IPS DF 6.9 (cell line): ENCODE results near the gene BACH1.

ENCODE experiments used
- DNase-seq: peaks from one replicate; pipeline ENCODE4 v3.0.0-alpha.2; 2013; ENCODE audit warnings: low read depth, low spot score
- H3K27ac ChIP-seq: one replicate; pipeline ENCODE4 v1.5.1; 2013; ENCODE audit warnings: low read length, control low read depth
- H3K27me3 ChIP-seq: 2 replicates; pipeline ENCODE4 v1.6.1; 2013; ENCODE audit warnings: mild to moderate bottlenecking, low read length; ENCODE audit not compliant: control insufficient read depth, insufficient read depth
- H3K36me3 ChIP-seq: 2 replicates; pipeline ENCODE4 v1.6.1; 2013; ENCODE audit warnings: low read length; ENCODE audit not compliant: control insufficient read depth, insufficient read depth
- H3K4me1 ChIP-seq: 2 replicates; pipeline ENCODE4 v1.6.1; 2013; ENCODE audit warnings: low read length; ENCODE audit not compliant: control insufficient read depth, insufficient read depth
- H3K4me3 ChIP-seq: 2 replicates; pipeline ENCODE4 v1.5.1; 2013; ENCODE audit warnings: mild to moderate bottlenecking, low read length
- H3K9me3 ChIP-seq: 2 replicates; pipeline ENCODE4 v1.6.1; 2013; ENCODE audit warnings: low read length, inconsistent platforms; ENCODE audit not compliant: control insufficient read depth, insufficient read depth
- WGBS: extraction: QIAGEN DNeasy Blood & Tissue Kit; methylation state at CpG from one replicate; pipeline ENCODE4 v1.1.7; 2013; ENCODE audit warnings: mixed read lengths, missing lambda C conversion rate; ENCODE audit not compliant: insufficient read length, insufficient coverage; 5-methylcytosine and 5-hydroxymethylcytosine counted together

BACH1 gene

DNA sequence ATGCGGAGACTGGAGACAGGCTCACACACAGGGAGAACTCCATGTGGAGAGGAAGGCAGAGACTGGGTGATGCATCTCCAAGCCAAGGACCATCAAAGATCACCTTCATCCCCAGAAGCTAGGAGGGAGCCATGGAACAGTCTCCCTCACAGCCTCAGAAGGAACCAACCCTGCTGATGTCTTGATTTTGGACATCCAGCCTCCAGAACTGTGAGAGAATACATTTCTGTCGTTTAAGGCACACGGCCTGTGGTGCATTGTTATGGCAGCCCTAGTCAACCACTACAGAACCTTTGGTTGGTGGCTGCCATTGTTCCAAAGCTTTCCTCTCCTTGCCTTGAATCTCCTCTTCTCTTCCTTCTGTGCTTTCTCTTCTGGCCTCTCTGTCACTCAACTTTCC lies 64.0 kb downstream of the BACH1 start:
- H3K36me3 ChIP-seq: no peaks in the 10 kb centered on the region
- WGBS: no CpG with 5 or more reads among the region's 3 CpGs
- no peaks in the 10 kb centered on the region for H3K9me3 ChIP-seq
- no peak overlapping the region for H3K27ac ChIP-seq
- no peak for DNase-seq
- no peaks in the 10 kb centered on the region for H3K4me1 ChIP-seq
- no peak overlapping the region for H3K4me3 ChIP-seq
- no peaks in the 10 kb centered on the region for H3K27me3 ChIP-seq

DNA sequence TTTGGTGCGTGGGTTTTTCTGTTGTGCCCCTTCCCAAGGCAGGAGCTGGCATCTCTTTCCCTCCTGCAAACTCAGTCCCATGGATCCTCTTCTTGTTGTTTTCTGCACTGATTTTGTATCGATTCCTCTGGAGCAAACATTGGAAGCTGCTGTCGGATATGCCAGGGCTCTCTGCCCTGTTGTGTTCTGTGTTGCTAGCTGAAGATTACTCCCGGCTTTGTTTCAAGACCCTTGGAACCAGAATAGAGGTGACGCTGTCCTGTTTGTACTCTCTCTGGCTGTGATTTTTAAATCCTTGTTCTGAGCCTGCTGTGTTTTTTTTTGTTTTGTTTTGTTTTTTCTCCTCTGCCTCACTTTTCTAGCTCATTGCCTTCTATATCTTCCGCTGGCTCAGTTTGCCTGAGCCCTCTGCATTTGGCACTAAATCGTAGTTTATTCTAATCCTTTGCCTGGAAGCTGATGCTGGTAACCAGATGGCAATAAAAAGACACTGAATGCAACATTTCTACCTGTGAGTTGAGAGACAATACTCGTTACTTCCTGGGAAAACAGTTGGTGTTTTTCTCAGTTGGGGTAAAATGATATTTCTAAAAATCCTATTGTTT lies 67.0 kb downstream of the BACH1 start:
- Histone ChIP-seq H3K4me1 (no peaks in the 10 kb centered on the region), H3K27ac (no peak overlapping the region), H3K9me3 (no peaks in the 10 kb centered on the region), H3K36me3 (no peaks in the 10 kb centered on the region), H3K4me3 (no peak overlapping the region), H3K27me3 (no peaks in the 10 kb centered on the region)
- DNase-seq: no peak
- no CpG with 5 or more reads among the region's 8 CpGs for WGBS

DNA sequence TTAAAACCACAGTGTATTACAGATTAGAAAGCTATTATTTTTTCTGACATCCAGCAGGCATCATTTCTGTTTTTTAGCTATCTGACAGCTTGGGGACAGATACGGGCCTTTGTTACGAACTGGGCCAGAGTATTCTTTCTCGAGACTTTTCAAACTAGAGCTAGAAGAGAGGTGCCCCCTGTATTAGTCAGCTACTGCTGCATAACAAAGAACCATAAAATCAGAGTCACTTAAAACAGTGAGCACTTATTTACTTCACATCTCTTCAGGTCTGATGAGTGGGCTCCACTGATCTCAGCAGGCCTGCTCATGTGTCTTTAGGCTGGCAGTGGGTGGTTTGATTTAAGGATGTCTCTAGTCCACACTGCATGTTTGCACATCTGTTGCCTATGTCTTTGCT lies 67.8 kb downstream of the BACH1 start:
- no peaks in the 10 kb centered on the region for H3K4me1 ChIP-seq
- H3K36me3 ChIP-seq: no peaks in the 10 kb centered on the region
- H3K27me3 ChIP-seq: no peaks in the 10 kb centered on the region
- H3K4me3 ChIP-seq: no peak overlapping the region
- no peaks in the 10 kb centered on the region for H3K9me3 ChIP-seq
- no CpG with 5 or more reads among the region's 3 CpGs for WGBS
- DNase-seq: no peak
- H3K27ac ChIP-seq: no peak overlapping the region

DNA sequence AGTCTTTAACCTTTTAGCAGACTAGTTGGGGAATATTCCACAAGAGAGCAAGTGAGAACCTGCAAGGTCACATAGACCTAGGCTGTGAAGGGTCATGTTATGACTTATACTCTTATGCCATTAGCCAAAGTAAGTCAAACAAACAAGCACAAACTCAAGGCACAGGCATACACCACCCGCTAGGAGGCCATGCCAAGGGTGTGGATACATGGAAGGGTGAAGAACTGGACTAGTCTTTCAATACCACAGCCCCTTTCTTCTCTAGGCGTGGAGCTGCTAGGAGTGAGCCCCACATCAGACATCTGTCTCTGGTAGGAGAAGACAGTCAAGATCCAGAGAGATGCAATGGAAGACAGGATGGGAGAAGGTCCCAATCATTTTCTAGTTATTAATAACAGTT lies 68.6 kb downstream of the BACH1 start:
- H3K9me3 ChIP-seq: no peaks in the 10 kb centered on the region
- H3K4me1 ChIP-seq: no peaks in the 10 kb centered on the region
- no peak overlapping the region for H3K4me3 ChIP-seq
- no peak overlapping the region for H3K27ac ChIP-seq
- no peaks in the 10 kb centered on the region for H3K27me3 ChIP-seq
- no peaks in the 10 kb centered on the region for H3K36me3 ChIP-seq
- no peak for DNase-seq
- WGBS: no CpG with 5 or more reads among the region's 2 CpGs

DNA sequence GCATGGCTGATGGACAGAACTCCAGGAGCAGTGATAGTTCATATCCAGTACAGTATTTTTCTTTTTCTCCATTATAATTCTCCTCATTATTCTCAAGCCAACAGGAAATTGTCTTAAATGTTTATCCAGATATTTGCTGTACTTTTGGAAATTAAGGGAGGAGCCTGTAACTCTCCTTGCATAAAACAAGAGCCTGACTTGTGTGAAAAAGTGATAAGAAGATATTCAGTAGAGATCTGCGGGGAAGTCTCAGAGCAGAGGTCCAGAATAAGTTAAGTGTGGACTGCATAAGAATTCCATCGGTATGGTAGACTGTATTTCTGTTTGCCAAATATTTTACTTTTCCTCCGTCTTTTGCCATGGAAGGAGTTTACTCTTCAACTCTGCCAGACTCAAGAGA lies 70.2 kb downstream of the BACH1 start:
- no peak overlapping the region for H3K27ac ChIP-seq
- no peaks in the 10 kb centered on the region for H3K9me3 ChIP-seq
- H3K4me3 ChIP-seq: no peak overlapping the region
- H3K36me3 ChIP-seq: no peaks in the 10 kb centered on the region
- H3K27me3 ChIP-seq: no peaks in the 10 kb centered on the region
- no CpG with 5 or more reads among the region's 3 CpGs for WGBS
- DNase-seq: no peak
- H3K4me1 ChIP-seq: no peaks in the 10 kb centered on the region

DNA sequence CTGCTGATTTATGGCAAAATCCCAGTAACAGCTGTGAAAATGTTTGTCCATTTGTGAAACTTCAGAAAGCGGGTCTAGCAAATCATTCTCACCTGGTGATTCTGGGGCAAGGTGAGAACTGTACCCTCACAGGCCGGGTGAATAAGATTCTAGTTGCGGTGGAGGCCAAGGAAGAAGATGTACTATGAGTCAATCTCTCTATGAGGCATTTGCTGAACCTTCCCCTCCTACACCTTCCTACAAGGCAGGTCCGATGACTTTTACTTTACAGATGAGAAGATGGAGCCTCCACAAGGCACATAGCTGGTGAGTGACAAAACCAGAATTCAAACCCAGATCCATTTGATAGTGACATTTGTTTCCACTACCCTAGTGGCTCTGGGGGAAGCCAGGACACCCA lies 72.7 kb downstream of the BACH1 start:
- Histone ChIP-seq H3K9me3 (no peaks in the 10 kb centered on the region), H3K4me1 (no peaks in the 10 kb centered on the region), H3K27ac (no peak overlapping the region), H3K4me3 (no peak overlapping the region), H3K36me3 (no peaks in the 10 kb centered on the region), H3K27me3 (no peaks in the 10 kb centered on the region)
- DNase-seq: no peak
- WGBS: no CpG with 5 or more reads among the region's 4 CpGs

DNA sequence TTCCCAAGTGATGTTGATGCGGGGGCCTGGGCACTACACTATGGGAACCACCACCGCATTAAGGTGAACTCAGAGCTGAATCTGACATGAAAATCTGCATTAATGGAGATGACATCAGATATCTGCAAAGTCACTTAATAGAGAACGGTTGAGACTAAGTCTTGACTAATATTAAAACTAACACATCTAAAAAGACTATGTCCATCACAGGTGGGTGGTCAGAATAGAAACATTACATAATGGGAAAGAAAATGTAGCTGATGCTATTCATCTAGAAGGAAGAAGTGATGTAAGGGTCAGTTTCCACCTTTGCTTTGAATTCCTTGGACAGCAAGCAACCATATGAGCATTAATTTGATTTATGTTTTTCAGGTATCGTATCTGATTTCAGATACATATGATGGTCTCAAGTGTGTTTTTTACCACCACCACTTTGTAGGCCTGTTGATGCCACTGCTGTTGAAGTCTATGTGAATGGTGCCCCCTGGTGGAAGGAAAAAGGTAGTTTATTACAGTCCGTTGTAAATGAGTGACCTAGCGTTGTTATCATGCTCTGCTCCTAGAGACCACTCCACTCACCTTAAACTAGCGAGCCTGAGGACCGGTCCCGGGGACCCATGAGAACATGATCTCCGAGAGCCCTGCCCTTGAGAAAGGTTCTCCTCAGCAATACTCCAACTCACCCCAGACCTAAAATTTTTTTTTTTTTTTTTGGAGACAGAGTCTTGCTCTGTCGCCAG lies 73.5 kb downstream of the BACH1 start:
- peak; percentile 45 for DNase-seq
- no peaks in the 10 kb centered on the region for H3K9me3 ChIP-seq
- no peak overlapping the region for H3K4me3 ChIP-seq
- H3K36me3 ChIP-seq: no peaks in the 10 kb centered on the region
- H3K4me1 ChIP-seq: no peaks in the 10 kb centered on the region; the same call in 1 of the 2 replicates
- H3K27ac ChIP-seq: no peak overlapping the region
- WGBS: no CpG with 5 or more reads among the region's 11 CpGs
- H3K27me3 ChIP-seq: no peaks in the 10 kb centered on the region

DNA sequence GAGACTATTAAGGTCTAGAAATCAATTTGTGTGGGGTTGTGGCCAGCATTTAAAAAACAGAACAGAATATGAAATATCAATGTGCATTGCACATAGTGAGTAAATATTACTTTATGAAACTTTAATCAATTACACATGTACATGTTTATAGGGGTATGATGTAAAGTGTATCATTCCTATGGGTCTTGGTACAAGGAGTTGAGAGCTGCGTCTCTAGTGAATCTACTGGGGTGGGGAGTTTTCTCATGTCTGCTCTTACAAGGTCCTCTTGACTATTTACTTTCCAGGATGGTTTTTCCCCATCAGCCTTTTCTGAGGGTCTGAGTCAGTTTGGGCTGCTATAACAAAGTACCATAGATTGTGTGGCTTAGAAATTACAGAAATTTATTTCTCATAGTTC lies 75.8 kb downstream of the BACH1 start:
- Histone ChIP-seq H3K4me1 (no peaks in the 10 kb centered on the region; the same call in 1 of the 2 replicates), H3K27me3 (no peaks in the 10 kb centered on the region)
- WGBS: no CpG with 5 or more reads among the region's 1 CpG

DNA sequence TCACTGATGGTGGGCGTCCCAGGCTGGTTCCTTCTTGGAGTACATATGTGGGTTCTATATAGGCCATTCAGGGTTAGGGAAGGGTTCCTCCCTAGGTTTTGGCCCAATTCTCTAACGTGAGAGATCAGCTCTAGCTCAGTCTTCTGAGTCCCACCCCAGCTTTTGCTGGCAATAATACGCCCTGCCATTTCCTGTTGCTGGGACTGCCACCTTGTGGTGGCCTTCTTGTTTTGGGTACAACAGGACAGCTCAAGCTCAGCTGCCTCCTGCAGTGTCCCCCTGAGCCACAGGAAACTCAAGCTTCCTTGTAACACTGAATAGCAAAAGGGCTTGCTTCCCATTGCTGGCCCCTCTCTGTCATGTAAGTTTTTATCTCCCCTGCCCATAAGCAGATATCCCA lies 77.8 kb downstream of the BACH1 start:
- Histone ChIP-seq H3K9me3 (no peaks in the 10 kb centered on the region), H3K4me3 (no peak overlapping the region), H3K4me1 (no peaks in the 10 kb centered on the region; the same call in 1 of the 2 replicates), H3K36me3 (no peaks in the 10 kb centered on the region), H3K27ac (no peak overlapping the region), H3K27me3 (no peaks in the 10 kb centered on the region)
- peak; percentile 50 for DNase-seq
- no CpG with 5 or more reads among the region's 3 CpGs for WGBS

More for the DNA sequence above, 75.8 kb downstream of the BACH1 start:
- no peaks in the 10 kb centered on the region for H3K9me3 ChIP-seq
- H3K36me3 ChIP-seq: no peaks in the 10 kb centered on the region
- no peak overlapping the region for H3K27ac ChIP-seq
- H3K4me3 ChIP-seq: no peak overlapping the region
- DNase-seq: no peak

DNA sequence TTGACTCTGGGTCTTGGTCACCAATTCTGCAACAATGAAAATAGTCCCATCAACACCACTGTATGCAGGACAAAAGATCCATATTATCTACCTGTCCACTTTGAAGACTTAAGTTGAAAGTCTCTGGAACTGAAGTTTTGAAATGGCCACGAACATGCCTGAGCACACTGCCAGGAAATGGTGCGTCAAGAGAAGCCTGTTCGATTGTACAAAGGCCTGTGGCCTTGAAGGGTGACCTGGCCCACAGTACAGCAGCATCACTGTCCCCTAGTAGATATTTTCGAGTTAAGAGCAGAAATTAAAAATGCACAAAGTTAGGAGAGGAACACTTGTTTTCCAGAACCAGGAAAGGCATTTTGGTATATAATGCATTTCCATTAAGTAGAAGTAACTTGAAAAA lies 78.5 kb downstream of the BACH1 start:
- no CpG with 5 or more reads among the region's 4 CpGs for WGBS

DNA sequence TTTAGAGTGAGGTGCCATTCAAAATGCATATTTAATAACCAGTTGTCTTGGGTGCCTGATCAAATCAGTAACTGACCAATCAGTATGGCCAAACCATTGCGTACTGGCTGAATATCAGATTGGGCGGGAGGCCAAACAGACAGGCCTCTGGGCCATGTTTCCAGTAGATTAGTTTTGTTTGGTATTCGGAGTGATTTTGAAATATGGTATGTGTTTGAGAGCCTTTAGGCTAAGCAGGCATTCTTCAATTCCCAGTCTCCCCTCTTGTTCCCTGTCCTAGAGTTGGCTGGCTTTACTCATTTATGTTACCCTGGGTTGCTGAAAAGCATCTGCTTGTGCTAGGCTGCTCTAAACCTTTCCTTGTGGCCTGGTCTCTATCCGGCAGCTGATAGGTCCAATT lies 80.1 kb downstream of the BACH1 start:
- Histone ChIP-seq H3K9me3 (no peaks in the 10 kb centered on the region), H3K36me3 (no peaks in the 10 kb centered on the region), H3K4me1 (no peaks in the 10 kb centered on the region; the same call in 1 of the 2 replicates), H3K4me3 (no peak overlapping the region), H3K27me3 (no peaks in the 10 kb centered on the region), H3K27ac (no peak overlapping the region)
- no CpG with 5 or more reads among the region's 4 CpGs for WGBS
- no peak for DNase-seq

More for the DNA sequence above, 78.5 kb downstream of the BACH1 start:
- Histone ChIP-seq H3K9me3 (no peaks in the 10 kb centered on the region), H3K4me3 (no peak overlapping the region), H3K4me1 (no peaks in the 10 kb centered on the region; the same call in 1 of the 2 replicates), H3K27me3 (no peaks in the 10 kb centered on the region), H3K36me3 (no peaks in the 10 kb centered on the region), H3K27ac (no peak overlapping the region)
- DNase-seq: no peak
